Gastroesophageal sphincter (tissue), 3 donors: ENCODE results near the gene CCDC179.

Experiments used
- CTCF ChIP-seq, 4 experiments: fragments of 200-600 bp in 2 of 4; fragments of 450-650 bp in 2 of 4; sonication (generic) in 1 of 4; IDR thresholded peaks; one replicate each; pipeline ENCODE4 v1.5.1; 2017 to 2019; ENCODE audit warnings: antibody characterized with exemption in 4 of 4, mild to moderate bottlenecking in 2 of 4, moderate library complexity in 2 of 4
- EP300 ChIP-seq: sonication (generic); formaldehyde crosslinking; IDR thresholded peaks from one replicate; pipeline ENCODE4 v1.6.1; 2017; ENCODE audit warnings: antibody characterized with exemption, mild to moderate bottlenecking
- POLR2A ChIP-seq, 2 donors: fragments of 450-650 bp; IDR thresholded peaks; one replicate each; pipeline ENCODE4 v1.6.1; 2017; ENCODE audit warnings: antibody characterized with exemption in 2 of 2, mild to moderate bottlenecking in 2 of 2, moderate library complexity in 1 of 2
- POLR2AphosphoS5 ChIP-seq: sonication (generic); formaldehyde crosslinking; IDR thresholded peaks from one replicate; pipeline ENCODE4 v1.6.1; 2017; ENCODE audit warnings: antibody characterized with exemption

GRCh38 chr11:22828373-22828772, 31.9 kb downstream of the CCDC179 start:
- TF ChIP-seq EP300 (no peak), CTCF (IDR thresholded peaks at IDR 0.05) (no peak), POLR2AphosphoS5 (no peak), POLR2A (IDR thresholded peaks at IDR 0.05) (no peak)
